ENCODE results near the gene PKP3. TPM values are rescaled to one million over a fixed set of nuclear protein-coding genes. Genes with fewer than 3 reads are reported as not detected.
"Not testable (repeated sequence)": the region's sequence is repeated elsewhere in the genome, so short reads cannot be mapped to it uniquely, and the experiment has no call there.

The PKP3 gene
- total RNA-seq, 1 donor from 2014 or later, result 71.2 TPM

DNA sequence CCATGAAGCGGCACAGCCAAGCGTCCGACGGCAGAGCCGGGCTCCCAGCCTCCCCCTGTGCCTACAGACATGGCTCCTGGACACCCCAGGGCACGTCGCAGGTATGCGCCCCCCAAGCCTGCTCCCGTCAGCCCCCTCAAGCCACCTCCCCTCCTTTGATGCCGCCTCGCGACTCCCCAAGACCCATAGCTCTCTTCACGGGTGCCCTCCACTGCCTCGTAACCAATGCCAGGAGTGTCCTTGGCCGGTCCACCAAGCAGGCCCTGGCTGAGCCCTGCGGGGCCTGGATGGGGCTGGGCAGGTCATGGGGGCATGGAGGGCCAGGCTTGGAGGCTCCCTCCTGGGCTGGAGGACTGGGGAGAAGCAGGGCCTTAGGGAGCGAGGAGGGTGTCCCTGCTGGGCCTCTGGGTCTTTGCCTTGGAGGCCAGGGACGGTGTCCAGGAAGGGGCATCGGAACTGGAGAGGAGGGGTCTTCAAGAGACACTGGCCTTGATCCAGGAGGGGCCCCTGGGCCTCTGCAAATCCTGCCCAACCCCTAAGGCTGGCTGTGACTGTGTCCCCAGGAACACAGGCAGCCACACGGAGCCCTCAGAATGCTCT lies 38.6 kb downstream of the PKP3 start:
- DNase-seq, result no peak

DNA sequence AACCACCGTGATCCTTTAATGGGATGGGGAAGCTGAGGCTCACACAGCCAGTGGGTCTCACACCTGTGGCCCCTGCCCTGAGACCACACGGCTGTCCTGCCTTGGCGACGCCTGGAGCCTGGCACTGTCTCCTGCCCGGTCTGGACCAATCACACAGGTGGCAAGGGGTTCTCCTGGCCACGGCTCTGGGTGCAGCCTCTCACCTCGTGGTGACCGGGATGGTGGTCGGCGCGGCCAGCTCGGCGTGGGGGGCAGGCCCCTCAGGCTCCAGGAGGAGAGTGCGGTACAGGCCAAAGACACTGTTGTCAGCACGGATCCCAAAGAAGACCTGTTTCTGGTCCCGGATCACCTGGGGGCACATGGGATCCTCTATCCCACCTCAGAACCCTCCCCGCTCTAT lies 39.1 kb downstream of the PKP3 start:
- DNase-seq, result no peak

- no peak for DNase-seq
Measured at GRCh38 chr11:433641-434040, 39.6 kb downstream of the PKP3 start.

GRCh38 chr11:434496-434895 lies 40.5 kb downstream of the PKP3 start:
- DNase-seq, result no peak

DNA sequence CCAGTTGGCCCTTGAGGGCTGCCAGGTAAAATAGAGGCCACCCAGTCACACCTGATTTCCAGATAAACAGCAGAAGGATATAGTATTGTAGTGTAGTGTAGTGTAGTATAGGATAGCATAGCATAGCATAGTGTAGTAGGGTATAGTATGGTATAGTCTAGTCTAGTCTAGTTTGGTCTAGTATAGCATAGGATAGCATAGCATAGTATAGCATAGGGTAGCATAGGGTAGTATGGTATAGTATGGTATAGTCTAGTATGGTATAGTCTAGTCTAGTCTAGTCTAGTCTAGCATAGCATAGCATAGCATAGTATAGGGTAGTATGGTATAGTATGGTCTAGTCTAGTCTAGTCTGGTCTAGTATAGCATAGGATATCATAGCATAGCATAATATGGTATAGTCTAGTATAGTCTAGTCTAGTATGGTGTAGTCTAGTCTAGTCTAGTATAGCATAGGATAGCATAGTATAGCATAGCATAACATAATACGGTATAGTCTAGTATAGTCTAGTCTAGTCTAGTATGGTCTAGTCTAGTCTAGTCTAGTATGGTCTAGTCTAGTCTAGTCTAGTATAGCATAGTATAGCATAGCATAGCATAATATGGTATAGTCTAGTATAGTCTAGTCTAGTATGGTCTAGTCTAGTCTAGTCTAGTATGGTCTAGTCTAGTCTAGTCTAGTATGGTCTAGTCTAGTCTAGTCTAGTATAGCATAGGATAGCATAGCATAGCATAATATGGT lies 41.2 kb downstream of the PKP3 start:
- not testable (repeated sequence) for DNase-seq

DNA sequence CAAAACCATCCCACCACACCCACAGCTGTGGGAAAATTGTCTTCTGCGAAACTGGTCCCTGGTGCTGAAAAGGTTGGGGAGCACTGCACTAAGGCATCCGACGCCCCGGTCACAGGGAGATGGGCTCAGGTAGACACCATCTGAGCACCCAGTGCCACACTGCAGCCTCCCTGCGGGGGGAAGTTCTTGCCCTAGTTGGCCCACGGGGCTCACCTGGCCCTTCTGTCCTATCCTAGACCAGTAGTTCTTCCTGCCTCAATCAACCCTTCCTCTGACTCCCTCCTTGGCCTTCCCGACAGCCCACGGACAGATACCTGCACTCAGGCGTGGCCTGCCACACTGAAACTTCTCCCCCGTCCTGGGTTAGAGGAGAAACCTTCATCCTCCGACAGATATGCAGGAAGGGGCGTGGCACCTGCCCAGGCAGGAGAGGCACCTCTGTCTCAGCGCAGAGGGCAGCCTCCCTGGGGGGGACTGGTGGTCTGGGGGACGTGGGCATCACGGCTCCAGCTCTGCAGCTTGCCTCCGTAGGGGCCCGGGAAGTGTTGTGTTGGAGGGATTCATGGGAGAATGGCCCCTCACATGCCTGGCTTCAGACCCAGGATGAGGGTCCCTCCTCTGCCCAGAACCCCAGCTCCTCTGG lies 43.3 kb downstream of the PKP3 start:
- no peak for DNase-seq

- no peak for DNase-seq
Measured at GRCh38 chr11:438101-438844, 44.3 kb downstream of the PKP3 start.

- DNase-seq, result no peak
Measured at GRCh38 chr11:439315-440064, 45.5 kb downstream of the PKP3 start.

DNA sequence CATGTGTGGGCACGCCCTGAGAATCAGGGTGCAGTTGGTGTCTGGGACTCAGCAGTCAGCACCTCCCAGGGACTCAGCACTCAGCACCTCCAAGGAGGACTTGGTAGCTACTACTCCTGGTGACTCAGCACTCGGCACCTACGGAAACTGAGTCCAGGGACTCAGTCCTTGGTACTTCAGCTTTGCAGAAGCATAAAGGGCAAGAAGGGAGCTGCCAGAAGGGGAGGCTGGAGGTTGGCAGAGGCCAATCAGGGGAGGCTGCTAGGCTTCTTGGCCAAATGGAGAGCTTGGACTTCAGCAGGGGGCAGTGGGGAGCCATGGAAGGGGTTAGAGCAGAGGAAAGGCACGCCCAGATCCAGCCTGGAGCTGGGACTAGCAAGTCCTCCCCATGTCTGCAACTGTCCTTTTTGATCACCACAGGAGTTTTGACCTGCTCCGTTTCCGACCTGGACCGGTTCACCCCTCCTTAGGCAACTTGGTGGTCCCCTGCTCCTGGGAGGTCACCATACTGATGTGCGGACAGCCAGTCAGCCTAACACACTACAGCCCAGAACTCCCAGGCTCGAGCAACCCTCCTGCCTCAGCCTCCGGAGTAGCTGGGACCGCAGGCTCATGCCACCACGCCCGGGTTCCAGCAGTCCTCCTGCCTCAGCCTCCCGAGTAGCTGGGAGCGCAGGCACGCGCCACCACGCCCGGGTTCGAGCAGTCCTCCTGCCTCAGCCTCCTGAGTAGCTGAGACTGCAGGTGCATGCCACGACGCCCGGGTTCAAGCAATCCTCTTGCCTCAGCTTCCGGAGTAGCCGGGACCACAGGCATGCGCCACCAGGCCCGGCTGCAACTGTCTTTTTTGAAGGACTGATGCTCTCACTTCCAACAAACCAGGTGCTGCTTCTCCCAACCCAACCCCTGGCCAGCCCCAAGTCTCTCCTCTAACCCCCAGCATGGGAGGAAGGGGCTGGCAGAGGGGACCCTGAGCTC lies 46.3 kb downstream of the PKP3 start:
- DNase-seq, result no peak

- DNase-seq, result no peak
Measured at GRCh38 chr11:441043-441417, 47.0 kb downstream of the PKP3 start.

GRCh38 chr11:441418-442274 lies 47.6 kb downstream of the PKP3 start, which contains the start of gene ANO9:
ANO9 (minus strand) TSS chr11:442011; CDS start chr11:441926, 85 bp downstream.
- no peak for DNase-seq

GRCh38 chr11:442611-443081 lies 48.6 kb downstream of the PKP3 start:
- no peak for DNase-seq

GRCh38 chr11:443542-444199 lies 49.7 kb downstream of the PKP3 start:
- no peak for DNase-seq

DNA sequence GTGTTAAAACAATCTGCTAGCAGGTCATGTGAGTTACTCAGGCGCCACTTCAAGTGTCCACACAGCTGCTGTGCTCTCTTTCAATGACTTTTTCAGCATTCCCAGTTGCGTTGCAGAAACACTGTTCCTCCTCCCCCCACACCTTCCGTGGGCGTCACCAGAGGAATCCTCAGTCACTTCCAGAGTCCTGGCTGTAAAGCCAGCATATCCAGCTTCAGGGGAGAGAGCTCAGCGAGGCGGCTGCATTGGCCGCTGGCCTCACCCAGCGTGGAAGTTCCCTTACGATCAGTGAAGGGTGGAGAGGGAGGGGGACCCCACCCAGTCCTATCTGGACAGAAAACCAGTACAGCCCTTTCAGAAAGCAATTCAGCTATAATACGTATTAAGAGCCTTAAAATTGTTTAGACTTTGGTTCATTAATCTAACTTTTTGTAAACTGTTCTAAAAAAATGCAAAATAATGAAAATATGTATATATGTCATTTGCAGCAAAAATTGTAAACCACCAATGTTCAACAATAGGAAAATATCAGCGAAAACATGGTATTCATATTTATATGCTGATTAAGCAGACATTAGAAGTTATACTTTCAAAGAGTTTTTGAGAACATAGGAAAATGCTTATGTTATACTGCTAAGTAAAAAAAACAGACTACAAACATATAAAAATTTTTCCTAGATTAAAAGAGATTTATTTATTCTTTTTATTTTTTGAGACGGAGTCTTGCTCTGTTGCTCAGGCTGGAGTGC lies 50.6 kb downstream of the PKP3 start:
- DNase-seq, result no peak

DNA sequence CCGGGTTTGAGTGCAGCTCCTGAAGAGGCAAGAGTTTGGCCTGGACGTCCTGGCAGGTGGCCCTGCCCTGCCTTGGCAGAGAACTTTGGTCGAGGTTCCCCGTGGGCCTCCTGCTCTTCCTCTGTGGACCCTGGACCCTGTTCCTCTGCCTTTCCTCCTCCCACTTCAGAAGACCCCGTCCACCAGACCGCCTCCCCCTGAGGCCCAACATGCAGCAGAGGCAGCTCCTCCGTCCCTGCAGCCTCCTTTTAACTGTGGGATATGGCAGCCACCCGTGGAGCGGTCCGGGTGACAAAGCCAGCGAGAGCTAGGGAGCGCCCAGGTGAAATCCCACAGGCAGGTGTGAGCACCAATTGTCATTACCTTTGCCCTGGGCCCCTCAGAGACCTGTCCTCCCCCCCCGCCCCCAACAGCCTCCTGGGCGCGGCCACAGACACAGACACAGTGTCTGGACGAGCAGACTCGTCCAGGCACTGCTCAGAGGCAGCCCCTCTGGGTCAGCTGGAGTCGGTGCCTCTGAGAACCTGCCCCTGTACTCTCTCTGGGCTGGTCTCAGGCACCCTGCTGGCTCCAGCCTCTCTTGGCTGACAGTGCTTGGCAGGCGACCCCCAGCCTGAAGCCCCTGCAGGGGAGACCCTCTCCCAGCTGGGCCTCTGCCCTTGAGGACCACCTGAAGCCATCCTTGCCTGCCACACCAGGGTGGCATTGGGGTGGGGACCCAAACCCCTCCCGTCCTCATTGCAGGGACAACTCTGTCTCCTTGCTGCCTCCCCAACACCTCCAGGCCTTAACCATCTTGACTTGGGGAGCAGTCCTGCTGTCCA lies 52.0 kb downstream of the PKP3 start:
- DNase-seq, result no peak

DNA sequence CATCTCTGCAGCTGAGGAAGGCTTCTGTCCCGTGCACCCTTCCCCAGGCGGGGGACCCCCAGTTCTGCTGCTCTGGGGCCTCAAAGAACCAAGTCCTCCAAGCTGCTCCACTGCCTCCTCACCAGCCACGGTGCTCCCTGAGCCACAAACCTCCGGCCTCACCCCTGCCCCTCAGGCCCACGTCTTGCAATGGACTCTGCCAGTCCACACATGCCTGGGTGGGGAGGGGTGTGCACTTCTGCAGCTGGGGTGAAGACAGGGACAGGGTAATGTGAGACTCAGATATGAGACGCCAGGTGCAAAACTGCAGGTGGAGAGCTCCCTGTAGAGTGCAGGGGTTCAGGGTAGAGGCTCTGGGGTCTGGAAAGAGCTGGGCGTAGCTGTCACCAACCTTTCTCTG lies 52.9 kb downstream of the PKP3 start:
- DNase-seq, result no peak

DNA sequence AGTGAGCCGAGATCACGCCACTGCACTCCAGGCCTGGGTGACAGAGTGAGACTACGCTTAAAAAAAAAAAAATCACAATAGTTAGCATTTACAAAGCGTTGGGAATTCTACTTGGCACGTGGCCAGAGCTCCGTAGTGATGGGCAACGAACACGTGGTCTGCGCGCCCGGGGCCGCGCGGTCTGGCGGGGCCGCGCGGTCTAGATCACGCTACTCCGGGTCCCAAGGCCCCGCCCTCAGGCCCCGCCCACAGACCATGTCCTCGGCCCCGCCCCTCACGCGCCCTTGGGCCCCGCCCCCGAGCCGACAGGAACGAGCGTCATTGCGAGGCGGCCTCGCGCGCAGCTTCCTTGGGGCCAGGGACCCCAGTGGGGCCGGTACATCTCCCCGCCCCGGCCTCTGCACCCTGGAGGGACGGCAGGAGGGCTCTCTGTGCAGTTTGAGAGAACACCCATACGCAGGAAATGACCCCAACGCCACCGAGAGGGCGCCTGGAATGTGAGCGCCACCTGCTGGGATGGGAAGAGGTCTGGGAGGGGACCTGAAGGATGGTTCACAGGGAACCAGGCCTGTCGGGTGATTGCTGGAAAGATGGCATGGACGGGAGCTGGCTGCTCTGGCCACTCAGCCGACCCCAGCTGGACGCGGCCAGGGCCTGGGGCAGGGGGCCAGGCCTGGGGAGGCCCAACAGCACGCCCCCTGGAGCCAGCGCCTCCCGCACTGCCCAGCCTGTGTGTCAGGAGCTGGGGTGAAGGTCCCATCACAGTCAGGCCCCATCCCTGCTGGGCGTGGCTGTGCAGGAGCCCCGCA lies 54.1 kb downstream of the PKP3 start:
- DNase-seq, result peak; percentile 91

Data from skin of body (tissue), 2 donors.